Mesendoderm (in vitro differentiated cells): ENCODE results near the gene PRMT2.

ENCODE experiments used
- DNase-seq: peaks from one replicate; pipeline ENCODE4 v3.0.0; 2013
- H2AK5ac ChIP-seq: 2 replicates; pipeline ENCODE4 v1.6.1; 2013; ENCODE audit warnings: low read length, inconsistent platforms
- H2BK120ac ChIP-seq: 2 replicates; pipeline ENCODE4 v1.6.1; 2013; ENCODE audit warnings: low read depth, mild to moderate bottlenecking, low read length, moderate library complexity, mixed read lengths
- H2BK15ac ChIP-seq: replicated peaks from 2 replicates; pipeline ENCODE4 v1.6.1; 2013; ENCODE audit warnings: low read depth, mild to moderate bottlenecking, moderate library complexity
- H2BK5ac ChIP-seq: 2 replicates; pipeline ENCODE4 v1.6.1; 2013; ENCODE audit warnings: low read length, inconsistent platforms
- H3K18ac ChIP-seq: 2 replicates; pipeline ENCODE4 v1.6.1; 2013; ENCODE audit warnings: mild to moderate bottlenecking, low read length, mixed read lengths
- H3K23ac ChIP-seq: one replicate; pipeline ENCODE4 v1.6.1; 2013; ENCODE audit warnings: low read length
- H3K27ac ChIP-seq: 2 replicates; pipeline ENCODE4 v1.5.1; 2013; ENCODE audit warnings: low read depth, mild to moderate bottlenecking, inconsistent platforms, low read length, moderate library complexity
- H3K27me3 ChIP-seq: 2 replicates; pipeline ENCODE4 v1.6.1; 2013; ENCODE audit warnings: low read length, control low read depth, mild to moderate bottlenecking, inconsistent platforms; ENCODE audit not compliant: insufficient read depth, poor library complexity
- H3K36me3 ChIP-seq: 2 replicates; pipeline ENCODE4 v1.6.1; 2013; ENCODE audit warnings: low read length, inconsistent platforms; ENCODE audit not compliant: control insufficient read depth, insufficient read depth
- H3K4ac ChIP-seq: one replicate; pipeline ENCODE4 v1.6.1; 2013; ENCODE audit warnings: low read depth, mild to moderate bottlenecking, low read length, moderate library complexity
- H3K4me1 ChIP-seq: 2 replicates; pipeline ENCODE4 v1.6.1; 2013; ENCODE audit warnings: low read depth, low read length, inconsistent platforms; ENCODE audit not compliant: control insufficient read depth
- H3K4me2 ChIP-seq: 2 replicates; pipeline ENCODE4 v1.6.1; 2013; ENCODE audit warnings: low read length
- H3K4me3 ChIP-seq: 2 replicates; pipeline ENCODE4 v1.5.1; 2013; ENCODE audit warnings: mild to moderate bottlenecking, low read length
- H3K56ac ChIP-seq: one replicate; pipeline ENCODE4 v1.6.1; 2013; ENCODE audit warnings: low read length
- H3K79me1 ChIP-seq: 2 replicates; pipeline ENCODE4 v1.6.1; 2013; ENCODE audit warnings: low read length, inconsistent platforms
- H3K79me2 ChIP-seq: 2 replicates; pipeline ENCODE4 v1.6.1; 2013; ENCODE audit warnings: mild to moderate bottlenecking, low read length; ENCODE audit not compliant: control insufficient read depth, insufficient read depth
- H3K9ac ChIP-seq: 2 replicates; pipeline ENCODE4 v1.6.1; 2013; ENCODE audit warnings: low read length, inconsistent platforms
- H4K5ac ChIP-seq: one replicate; pipeline ENCODE4 v1.6.1; 2013; ENCODE audit warnings: low read length
- H4K8ac ChIP-seq: one replicate; pipeline ENCODE4 v1.6.1; 2013; ENCODE audit warnings: low read depth, mild to moderate bottlenecking, control low read depth, low read length, moderate library complexity
- WGBS: extraction: QIAGEN DNeasy Blood & Tissue Kit; methylation state at CpG from one replicate; pipeline ENCODE4 v1.1.7; 2013; ENCODE audit warnings: low lambda C conversion rate, missing lambda C conversion rate; ENCODE audit not compliant: insufficient coverage; ENCODE audit errors: extremely low coverage; 5-methylcytosine and 5-hydroxymethylcytosine counted together

Gene PRMT2

GRCh38 chr21:46637952-46638746, 2.7 kb downstream of the PRMT2 start:
- Histone ChIP-seq H2AK5ac (no peak overlapping the region), H2BK5ac (no peak overlapping the region), H2BK120ac (no peak overlapping the region), H3K36me3 (no peaks in the 10 kb centered on the region), H3K4me1 (no peaks in the 10 kb centered on the region), H3K4me3 (no peak overlapping the region), H3K18ac (no peak overlapping the region), H3K27ac (no peak overlapping the region), H3K23ac (no peak overlapping the region), H3K4ac (no peak overlapping the region), H3K27me3 (no peaks in the 10 kb centered on the region), H3K56ac (no peak overlapping the region), H4K8ac (no peak overlapping the region), H3K9ac (no peak overlapping the region), H2BK15ac (no peak overlapping the region), H4K5ac (no peak overlapping the region), H3K4me2 (no peak overlapping the region), H3K79me2 (peaks cover 5% of the 10 kb centered on the region), H3K79me1 (peaks cover 9% of the 10 kb centered on the region)
- no CpG with 5 or more reads among the region's 3 CpGs for WGBS
- no peak for DNase-seq

- Histone ChIP-seq H3K79me1 (peaks cover 9% of the 10 kb centered on the region), H3K56ac (no peak overlapping the region), H3K79me2 (peaks cover 5% of the 10 kb centered on the region), H4K8ac (no peak overlapping the region), H3K9ac (no peak overlapping the region), H3K4me1 (no peaks in the 10 kb centered on the region), H3K27me3 (no peaks in the 10 kb centered on the region), H2BK5ac (no peak overlapping the region), H3K4ac (no peak overlapping the region), H3K23ac (no peak overlapping the region), H3K4me3 (no peak overlapping the region), H3K36me3 (peaks cover 2% of the 10 kb centered on the region), H2BK15ac (no peak overlapping the region), H4K5ac (no peak overlapping the region), H2AK5ac (no peak overlapping the region), H3K18ac (no peak overlapping the region), H2BK120ac (no peak overlapping the region), H3K4me2 (no peak overlapping the region), H3K27ac (no peak overlapping the region)
- 100% methylated on average over 3 of the region's 8 CpGs for WGBS
- no peak for DNase-seq
Measured at GRCh38 chr21:46639489-46640386, 4.3 kb downstream of the PRMT2 start.

GRCh38 chr21:46641656-46642055, 6.2 kb downstream of the PRMT2 start:
- no CpG with 5 or more reads among the region's 8 CpGs for WGBS

GRCh38 chr21:46643379-46644177, 8.1 kb downstream of the PRMT2 start:
- Histone ChIP-seq H3K27ac (no peak overlapping the region), H3K23ac (no peak overlapping the region), H3K4me2 (no peak overlapping the region), H3K79me1 (no peaks in the 10 kb centered on the region), H3K4me1 (no peaks in the 10 kb centered on the region), H3K36me3 (peaks cover 6% of the 10 kb centered on the region), H2BK120ac (no peak overlapping the region), H3K9ac (no peak overlapping the region), H3K4me3 (no peak overlapping the region), H2BK5ac (no peak overlapping the region), H3K27me3 (no peaks in the 10 kb centered on the region), H2BK15ac (no peak overlapping the region), H3K79me2 (no peaks in the 10 kb centered on the region), H3K18ac (no peak overlapping the region), H3K56ac (no peak overlapping the region), H3K4ac (no peak overlapping the region), H2AK5ac (no peak overlapping the region), H4K5ac (no peak overlapping the region), H4K8ac (no peak overlapping the region)
- no peak for DNase-seq
- no CpG with 5 or more reads among the region's 12 CpGs for WGBS

More at GRCh38 chr21:46641656-46642055, 6.2 kb downstream of the PRMT2 start:
- Histone ChIP-seq H3K23ac (no peak overlapping the region), H3K4me2 (no peak overlapping the region), H3K56ac (no peak overlapping the region), H3K27ac (no peak overlapping the region), H3K4me3 (no peak overlapping the region), H2AK5ac (no peak overlapping the region), H3K79me1 (peaks cover 7% of the 10 kb centered on the region), H4K8ac (no peak overlapping the region), H3K18ac (no peak overlapping the region), H3K79me2 (peaks cover 3% of the 10 kb centered on the region), H3K27me3 (no peaks in the 10 kb centered on the region), H2BK15ac (no peak overlapping the region), H4K5ac (no peak overlapping the region), H3K9ac (no peak overlapping the region), H3K4ac (no peak overlapping the region), H2BK120ac (no peak overlapping the region), H2BK5ac (no peak overlapping the region), H3K36me3 (peaks cover 6% of the 10 kb centered on the region), H3K4me1 (no peaks in the 10 kb centered on the region)
- DNase-seq, result no peak

GRCh38 chr21:46645840-46646239, 10.4 kb downstream of the PRMT2 start:
- Histone ChIP-seq H3K23ac (no peak overlapping the region), H4K8ac (no peak overlapping the region), H3K4me3 (no peak overlapping the region), H3K79me2 (no peaks in the 10 kb centered on the region), H3K27me3 (no peaks in the 10 kb centered on the region), H3K79me1 (peaks cover 7% of the 10 kb centered on the region), H3K9ac (no peak overlapping the region), H2AK5ac (no peak overlapping the region), H3K4ac (no peak overlapping the region), H2BK15ac (no peak overlapping the region), H2BK120ac (no peak overlapping the region), H3K56ac (no peak overlapping the region), H2BK5ac (no peak overlapping the region), H3K4me1 (no peaks in the 10 kb centered on the region), H3K27ac (no peak overlapping the region), H4K5ac (no peak overlapping the region), H3K18ac (no peak overlapping the region), H3K36me3 (peaks cover 20% of the 10 kb centered on the region), H3K4me2 (no peak overlapping the region)
- DNase-seq, result no peak
- no CpG with 5 or more reads among the region's 5 CpGs for WGBS
